ENCODE data around the gene INAVA.
A peak's percentile ranks its signal among the peaks of the same experiment; 100 is the strongest.

INAVA gene

GRCh38 chr1:200906491-200906890 is 11.8 kb downstream of the INAVA start:
- Histone ChIP-seq H2AFZ (ENCODE audit: low read length) (no peak overlapping the region), H3K79me2 (ENCODE audit: insufficient read depth, low read length) (no peaks in the 10 kb centered on the region), H3K9me3 (ENCODE audit: insufficient read depth, low read depth, low read length) (no peaks in the 10 kb centered on the region), H4K20me1 (ENCODE audit: insufficient read depth, low read length, poor library complexity, severe bottlenecking) (no peaks in the 10 kb centered on the region), H3K9ac (ENCODE audit: low read depth, low read length, poor library complexity, severe bottlenecking) (no peak overlapping the region), H3K27me3 (ENCODE audit: insufficient read depth, low read length, poor library complexity, severe bottlenecking) (no peaks in the 10 kb centered on the region), H3K4me3 (ENCODE audit: low read length, poor library complexity, severe bottlenecking) (no peak overlapping the region), H3F3A (ENCODE audit: low read depth) (peaks cover 2% of the 10 kb centered on the region; the same call in 1 of the 2 replicates), H3K4me2 (ENCODE audit: low read depth, low read length, poor library complexity, severe bottlenecking) (peak overlapping the region; percentile 58), H3K9me2 (replicated peaks; ENCODE audit: low read depth, low read length) (no peaks in the 10 kb centered on the region), H3K36me3 (ENCODE audit: insufficient read depth, low read length) (no peaks in the 10 kb centered on the region), H3K4me1 (ENCODE audit: insufficient read depth, low read length, poor library complexity, severe bottlenecking) (peaks cover 55% of the 10 kb centered on the region)
- TF ChIP-seq CTCF (conservative IDR thresholded peaks at IDR 0.05; ENCODE audit: low read length) (no peak), EZH2phosphoT487 (IDR thresholded peaks at IDR 0.05; ENCODE audit: borderline replicate concordance) (no peak)

- Histone ChIP-seq H3K9ac (ENCODE audit: low read depth, low read length, poor library complexity, severe bottlenecking) (peak overlapping the region; percentile 40), H3F3A (ENCODE audit: low read depth) (peaks cover 2% of the 10 kb centered on the region; the same call in 1 of the 2 replicates), H4K20me1 (ENCODE audit: insufficient read depth, low read length, poor library complexity, severe bottlenecking) (no peaks in the 10 kb centered on the region), H3K4me1 (ENCODE audit: insufficient read depth, low read length, poor library complexity, severe bottlenecking) (peaks cover 55% of the 10 kb centered on the region), H3K9me3 (ENCODE audit: insufficient read depth, low read depth, low read length) (no peaks in the 10 kb centered on the region), H2AFZ (ENCODE audit: low read length) (0 out of 2 replicates have a peak overlapping the region, but pooled peaks have one; percentile 3), H3K9me2 (replicated peaks; ENCODE audit: low read depth, low read length) (no peaks in the 10 kb centered on the region), H3K36me3 (ENCODE audit: insufficient read depth, low read length) (no peaks in the 10 kb centered on the region), H3K79me2 (ENCODE audit: insufficient read depth, low read length) (no peaks in the 10 kb centered on the region), H3K4me2 (ENCODE audit: low read depth, low read length, poor library complexity, severe bottlenecking) (peak overlapping the region; percentile 27), H3K4me3 (ENCODE audit: low read length, poor library complexity, severe bottlenecking) (no peak overlapping the region), H3K27me3 (ENCODE audit: insufficient read depth, low read length, poor library complexity, severe bottlenecking) (no peaks in the 10 kb centered on the region)
- TF ChIP-seq EZH2phosphoT487 (IDR thresholded peaks at IDR 0.05; ENCODE audit: borderline replicate concordance) = no peak
- TF ChIP-seq CTCF (conservative IDR thresholded peaks at IDR 0.05; ENCODE audit: low read length) = no peak
These were observed 13.0 kb downstream of the INAVA start for GRCh38 chr1:200907611-200908097.

- no peaks in the 10 kb centered on the region for H4K20me1 ChIP-seq (ENCODE audit: insufficient read depth, low read length, poor library complexity, severe bottlenecking)
- H3K9ac ChIP-seq (ENCODE audit: low read depth, low read length, poor library complexity, severe bottlenecking) = peak overlapping the region; percentile 40
- H3K27me3 ChIP-seq (ENCODE audit: insufficient read depth, low read length, poor library complexity, severe bottlenecking) = no peaks in the 10 kb centered on the region
- peaks cover 55% of the 10 kb centered on the region for H3K4me1 ChIP-seq (ENCODE audit: insufficient read depth, low read length, poor library complexity, severe bottlenecking)
- peak overlapping the region; percentile 27 for H3K4me2 ChIP-seq (ENCODE audit: low read depth, low read length, poor library complexity, severe bottlenecking)
- no peaks in the 10 kb centered on the region for H3K9me2 ChIP-seq (replicated peaks; ENCODE audit: low read depth, low read length)
- H3K9me3 ChIP-seq (ENCODE audit: insufficient read depth, low read depth, low read length) = no peaks in the 10 kb centered on the region
- H3F3A ChIP-seq (ENCODE audit: low read depth) = peaks cover 2% of the 10 kb centered on the region; the same call in 1 of the 2 replicates
- TF ChIP-seq CTCF (conservative IDR thresholded peaks at IDR 0.05; ENCODE audit: low read length) (no peak), EZH2phosphoT487 (IDR thresholded peaks at IDR 0.05; ENCODE audit: borderline replicate concordance) (no peak)
- H3K79me2 ChIP-seq (ENCODE audit: insufficient read depth, low read length) = no peaks in the 10 kb centered on the region
- peak overlapping the region; percentile 14; the same call in 1 of the 2 replicates for H2AFZ ChIP-seq (ENCODE audit: low read length)
- H3K4me3 ChIP-seq (ENCODE audit: low read length, poor library complexity, severe bottlenecking) = no peak overlapping the region
- H3K36me3 ChIP-seq (ENCODE audit: insufficient read depth, low read length) = no peaks in the 10 kb centered on the region
These were observed 13.6 kb downstream of the INAVA start for GRCh38 chr1:200908191-200908868.
